HG02970 (cell line): ENCODE data around the gene SLC45A2.
"Not testable (repeated sequence)": the region's sequence is repeated elsewhere in the genome, so short reads cannot be mapped to it uniquely, and the experiment has no call there.

ENCODE experiments used
- ATAC-seq: cut with Tn5 transposase; IDR thresholded peaks from one replicate; pipeline ENCODE4 v1.9.1; 2021; ENCODE audit warnings: mild to moderate bottlenecking, moderate library complexity, moderate number of reproducible peaks; ENCODE audit not compliant: unreplicated experiment, low FRiP score

Gene SLC45A2

DNA sequence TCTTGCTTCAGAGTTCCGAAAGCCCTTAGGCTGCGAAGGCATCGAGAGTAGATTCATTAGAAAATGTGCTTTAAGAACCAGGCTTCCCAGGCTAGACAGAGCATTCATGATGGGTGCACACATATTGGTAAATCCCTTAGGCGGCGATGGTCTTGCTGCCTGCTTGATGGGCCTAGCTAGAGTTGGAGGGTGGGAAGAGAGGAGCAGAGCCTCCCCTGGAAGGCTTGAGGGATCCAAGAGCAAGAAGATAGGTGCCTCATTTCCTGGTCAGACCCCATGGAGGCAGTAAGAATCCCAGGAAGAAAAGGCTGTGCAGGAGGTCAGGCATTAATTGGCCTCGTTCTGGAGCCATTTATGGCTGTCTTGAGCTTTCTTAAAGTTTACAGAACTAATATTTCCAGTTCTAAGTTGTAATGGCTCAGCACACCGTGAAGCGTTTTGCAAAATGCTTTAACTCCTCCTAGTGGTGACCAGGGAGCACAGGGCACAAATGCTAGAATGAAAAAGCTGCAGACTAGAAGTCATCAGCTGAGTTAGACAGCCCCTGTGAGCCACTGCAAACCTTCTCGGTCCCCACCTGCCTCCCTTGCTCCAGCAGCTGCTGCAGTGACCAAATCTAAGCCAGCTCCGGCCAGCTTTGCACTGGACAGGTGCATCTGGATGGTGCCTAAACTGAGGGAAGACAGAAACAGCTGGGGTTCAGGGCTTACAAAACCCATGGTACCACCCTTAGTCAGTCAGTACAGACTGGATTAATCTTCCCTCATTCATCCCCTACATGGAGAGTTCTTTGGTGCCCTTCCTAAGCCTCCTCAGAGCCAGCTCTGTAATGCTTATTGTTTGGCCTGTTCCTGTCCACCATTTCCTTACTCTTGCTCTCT, 14.7 kb downstream of the SLC45A2 start:
- no peak for ATAC-seq

DNA sequence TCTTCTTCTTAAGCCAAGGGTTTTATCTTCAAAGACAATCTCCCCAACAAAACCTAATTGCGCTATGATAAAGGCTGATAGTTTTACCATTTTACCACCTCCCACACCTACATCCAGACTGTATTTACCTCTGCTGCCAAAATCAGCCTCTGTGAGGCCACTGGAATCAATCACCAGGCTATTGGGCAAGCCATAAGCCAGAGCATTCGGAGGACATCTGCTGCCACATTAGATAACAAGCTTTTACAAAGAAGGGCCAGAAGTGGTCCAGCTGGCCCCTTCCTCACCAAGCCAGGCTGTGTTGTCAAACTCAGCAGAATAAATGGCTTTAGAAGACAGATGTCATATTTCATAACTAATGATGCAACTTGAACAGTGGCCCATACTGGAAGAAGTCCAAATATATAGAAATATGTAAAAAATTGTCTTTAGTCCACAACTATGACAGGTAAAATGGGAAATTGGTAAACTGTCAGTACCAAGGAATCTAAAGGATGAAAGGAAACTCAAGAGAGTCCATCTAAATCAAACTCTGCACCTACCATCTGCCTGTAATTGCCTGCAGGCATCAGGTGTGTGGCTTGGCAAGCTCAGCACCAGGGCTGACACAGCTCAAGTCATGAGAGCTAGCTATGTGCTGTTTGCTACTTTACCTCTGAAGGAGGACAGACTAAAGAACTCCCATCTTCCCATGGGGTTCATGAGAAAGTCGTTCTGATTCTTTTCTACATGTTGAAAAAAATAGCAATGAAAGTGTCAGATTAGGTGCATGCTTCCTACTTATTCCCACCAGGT, 16.1 kb downstream of the SLC45A2 start:
- ATAC-seq: no peak

DNA sequence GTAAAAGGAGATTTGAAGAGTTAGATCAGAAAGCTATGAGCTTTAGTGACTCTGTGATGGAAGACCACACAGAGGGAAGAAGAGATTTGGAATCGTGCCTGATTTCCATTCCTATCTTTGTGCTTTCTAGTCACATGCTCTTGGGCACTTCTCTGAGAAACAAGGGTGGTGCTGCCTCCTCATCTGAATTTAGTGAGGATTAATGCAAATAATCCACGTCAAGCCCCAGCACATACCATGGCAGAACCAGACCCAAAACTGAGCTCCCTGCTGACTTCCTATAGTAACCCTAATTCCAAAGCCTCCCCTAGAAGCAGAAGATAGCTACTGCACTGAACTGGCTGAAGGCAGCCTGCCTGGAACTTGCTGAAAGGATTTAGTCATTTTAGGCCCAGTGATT, 17.7 kb downstream of the SLC45A2 start:
- ATAC-seq: no peak

DNA sequence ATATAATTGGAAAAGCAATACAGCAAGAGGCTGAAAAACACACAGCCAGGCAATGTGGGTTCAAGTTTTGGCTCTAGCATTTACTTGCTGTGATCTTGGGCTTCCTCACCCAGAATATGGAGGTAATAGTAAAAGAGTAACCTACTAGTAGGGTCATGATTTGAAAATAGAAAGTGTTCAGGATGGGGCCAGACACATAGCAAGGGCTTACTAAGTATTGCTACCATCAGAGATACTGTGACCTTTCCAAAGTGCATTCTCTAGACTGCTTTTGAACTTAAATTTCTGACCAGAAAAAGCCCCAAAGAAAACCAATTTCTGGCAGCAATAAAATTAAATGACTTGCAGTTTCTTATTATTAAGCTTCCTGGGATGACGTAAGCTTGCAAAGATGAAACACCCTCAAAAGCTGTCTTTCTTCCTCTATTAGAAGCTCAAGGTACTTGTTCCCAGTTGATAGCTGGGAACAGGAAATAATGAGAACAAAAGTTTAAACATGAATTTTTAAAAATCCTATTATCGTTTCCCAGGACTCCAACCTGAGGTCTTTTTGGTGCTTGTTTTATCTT, 20.3 kb downstream of the SLC45A2 start:
- no peak for ATAC-seq

DNA sequence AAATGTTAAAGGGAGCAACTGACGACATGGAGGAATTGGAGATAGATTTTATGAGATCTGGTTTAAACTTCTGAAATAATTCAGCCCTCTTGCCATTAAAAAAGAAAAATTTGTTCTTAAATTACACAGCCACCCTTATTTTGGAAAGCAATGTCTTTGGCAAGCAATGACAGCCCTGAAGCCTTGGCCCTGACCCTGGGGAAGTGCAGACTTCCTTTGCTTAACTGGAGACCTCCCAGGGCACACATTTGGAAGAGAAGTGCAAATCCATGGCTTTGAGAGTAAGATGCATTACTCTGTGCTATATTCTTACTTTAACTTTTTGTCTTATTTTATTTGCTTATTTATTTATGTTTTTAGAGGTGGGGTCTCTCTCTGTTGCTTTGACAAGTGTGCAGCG, 26.3 kb downstream of the SLC45A2 start:
- ATAC-seq: no peak

DNA sequence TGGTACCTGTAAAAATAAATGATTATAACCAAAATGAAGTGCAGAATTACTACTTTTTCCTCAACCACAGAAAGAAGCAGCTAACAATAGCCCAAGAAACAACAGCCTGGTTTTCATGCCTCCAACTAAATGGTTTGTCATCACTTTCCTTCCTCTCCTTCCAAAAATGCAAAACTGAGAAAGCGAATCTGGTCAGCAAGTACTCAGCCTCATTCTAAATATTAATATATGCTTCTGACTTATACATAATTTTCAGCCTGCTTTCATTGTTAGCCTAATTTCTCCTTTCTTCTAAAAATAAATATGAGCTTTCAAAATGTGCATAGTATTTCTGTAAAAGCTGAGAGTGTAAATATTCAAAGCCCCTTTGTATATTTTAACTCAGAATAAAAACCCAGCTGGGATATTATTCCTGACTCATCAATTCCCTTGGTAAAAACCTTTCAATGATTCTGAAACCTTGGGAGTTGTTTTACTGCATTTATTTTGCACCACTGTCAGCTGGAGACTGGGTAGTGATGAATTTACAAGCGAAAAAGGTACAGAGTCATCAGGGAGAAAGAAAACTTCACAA, 26.8 kb downstream of the SLC45A2 start:
- no peak for ATAC-seq

DNA sequence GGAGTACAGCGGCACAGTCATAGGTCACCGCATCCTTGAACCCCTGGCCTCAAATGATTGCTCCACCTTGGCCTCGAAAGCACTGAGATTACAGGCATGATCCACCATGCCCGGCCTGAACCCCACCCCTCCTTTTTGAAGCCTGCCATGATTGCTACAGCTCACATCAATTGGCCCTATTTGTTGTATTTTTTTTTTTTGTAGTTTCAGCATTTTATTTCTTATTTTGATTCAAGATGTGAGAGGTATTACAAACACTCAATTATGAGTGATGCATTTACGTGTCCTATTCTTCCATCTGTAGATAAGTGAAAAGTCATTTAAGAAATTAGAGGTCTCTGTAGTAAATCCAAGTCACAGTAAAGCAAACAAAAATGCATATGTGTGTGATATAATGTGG, 32.3 kb downstream of the SLC45A2 start:
- not testable (repeated sequence) for ATAC-seq

DNA sequence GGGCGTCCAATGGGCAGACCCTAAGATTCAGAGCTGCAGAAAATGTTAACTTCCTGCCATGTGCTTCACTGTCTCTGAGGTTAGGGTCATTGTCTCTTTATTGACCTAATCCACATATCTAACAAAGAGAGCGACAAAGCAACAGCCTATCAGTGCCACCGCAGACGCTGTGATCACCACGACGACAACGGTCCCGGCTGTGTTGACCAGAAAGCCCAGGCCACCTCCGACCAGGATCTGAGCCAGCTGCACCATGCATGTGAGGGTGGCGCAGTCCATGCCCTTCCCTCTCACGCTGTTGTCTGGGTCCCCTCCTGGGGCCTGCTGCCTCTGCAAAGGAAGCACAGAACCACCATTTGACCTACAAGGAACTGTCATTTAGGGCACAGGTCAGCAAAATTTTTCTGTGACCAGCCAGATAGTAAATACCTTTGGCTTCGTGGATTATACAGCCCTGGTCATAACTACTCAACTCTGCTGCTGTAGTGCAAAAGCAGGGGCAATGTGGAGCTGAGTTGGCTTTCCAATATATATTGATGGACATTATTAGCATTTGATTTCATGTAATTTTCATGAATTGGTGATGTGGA, 39.9 kb downstream of the SLC45A2 start:
- no peak for ATAC-seq

DNA sequence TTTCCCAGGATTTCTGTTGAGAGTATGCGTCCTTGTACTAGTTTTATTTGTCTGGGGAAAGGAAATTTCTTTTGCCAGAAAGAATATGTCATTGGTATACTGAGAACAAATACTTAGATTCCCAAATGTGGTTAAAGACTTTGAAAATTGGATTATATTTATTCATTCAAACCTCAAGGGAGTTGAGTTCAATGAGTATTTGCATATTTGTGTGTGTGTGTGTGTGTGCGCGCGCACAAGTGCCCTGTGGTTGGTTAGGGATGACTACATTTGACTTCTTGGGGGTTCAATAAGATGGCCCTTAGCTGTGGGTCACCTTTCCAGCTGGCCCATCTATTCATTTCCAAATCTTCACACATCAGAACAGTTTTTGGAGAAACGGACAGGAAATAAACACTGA, 43.4 kb downstream of the SLC45A2 start:
- ATAC-seq: no peak

DNA sequence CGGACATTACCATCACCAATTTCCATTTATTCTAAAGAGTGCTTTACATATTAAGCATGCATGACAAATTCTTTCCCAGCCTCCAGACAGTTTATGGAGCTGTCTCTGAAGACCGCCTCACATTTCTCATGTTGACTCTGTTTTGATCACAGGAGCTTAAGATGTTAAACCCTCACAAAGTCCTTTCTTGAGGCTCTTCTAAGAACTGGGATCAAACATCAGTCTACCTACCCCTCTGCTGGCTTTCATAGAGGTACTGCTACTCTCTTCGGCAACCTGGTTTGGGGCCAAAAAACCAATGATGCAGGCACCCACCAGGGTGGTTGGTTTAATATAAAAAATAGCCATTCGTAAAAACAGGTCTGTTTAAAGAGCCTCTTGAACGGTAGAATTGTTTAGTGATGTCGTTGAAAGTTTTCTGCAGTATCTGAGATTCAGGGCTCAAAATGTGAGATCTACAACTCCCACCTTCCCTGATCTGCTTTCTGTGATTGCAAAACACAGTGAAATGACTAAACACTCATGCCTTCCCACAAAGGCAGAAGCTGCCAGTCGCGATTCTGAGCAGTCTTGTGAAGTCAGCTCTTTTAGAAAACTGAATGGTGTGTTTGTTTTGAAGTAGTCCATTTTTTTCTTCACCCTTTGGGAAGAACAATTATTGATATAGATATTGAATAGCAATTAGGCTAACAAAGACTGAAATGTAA, 44.8 kb downstream of the SLC45A2 start:
- no peak for ATAC-seq

DNA sequence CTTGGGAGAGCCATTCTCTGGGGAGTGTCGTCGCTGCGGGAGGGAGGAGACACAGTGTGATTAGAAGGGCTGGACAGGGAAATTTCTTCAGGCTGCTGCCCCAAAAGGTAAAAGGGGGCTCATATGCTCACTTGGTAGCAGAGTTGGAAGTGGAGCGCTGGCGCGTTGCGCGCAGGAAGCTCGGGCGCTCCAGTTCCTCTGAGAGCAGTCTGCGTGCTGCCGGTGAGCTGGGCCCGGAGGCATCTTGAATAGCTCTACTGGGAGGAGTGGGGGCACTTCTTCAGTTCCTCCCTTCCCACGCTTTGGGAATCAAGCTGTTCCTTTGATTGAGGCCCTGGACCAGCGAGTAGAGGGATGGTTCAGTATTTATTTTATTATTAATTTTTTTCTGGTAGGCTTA, 45.6 kb downstream of the SLC45A2 start:
- ATAC-seq: no peak

DNA sequence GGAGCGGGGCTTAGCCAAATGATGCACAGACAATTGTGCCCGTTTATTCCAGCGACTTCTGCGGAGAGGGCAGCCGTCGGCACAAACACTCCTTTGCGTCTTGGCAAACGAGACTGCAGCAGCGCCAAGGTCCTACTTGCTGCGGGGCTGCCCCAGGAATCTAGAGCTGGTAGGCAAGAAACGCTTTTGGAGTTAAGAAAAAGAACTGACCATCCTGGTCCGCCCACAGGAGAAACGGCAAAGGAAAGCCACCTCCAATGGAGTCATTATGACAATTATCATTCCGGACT, 46.0 kb downstream of the SLC45A2 start:
- no peak for ATAC-seq

DNA sequence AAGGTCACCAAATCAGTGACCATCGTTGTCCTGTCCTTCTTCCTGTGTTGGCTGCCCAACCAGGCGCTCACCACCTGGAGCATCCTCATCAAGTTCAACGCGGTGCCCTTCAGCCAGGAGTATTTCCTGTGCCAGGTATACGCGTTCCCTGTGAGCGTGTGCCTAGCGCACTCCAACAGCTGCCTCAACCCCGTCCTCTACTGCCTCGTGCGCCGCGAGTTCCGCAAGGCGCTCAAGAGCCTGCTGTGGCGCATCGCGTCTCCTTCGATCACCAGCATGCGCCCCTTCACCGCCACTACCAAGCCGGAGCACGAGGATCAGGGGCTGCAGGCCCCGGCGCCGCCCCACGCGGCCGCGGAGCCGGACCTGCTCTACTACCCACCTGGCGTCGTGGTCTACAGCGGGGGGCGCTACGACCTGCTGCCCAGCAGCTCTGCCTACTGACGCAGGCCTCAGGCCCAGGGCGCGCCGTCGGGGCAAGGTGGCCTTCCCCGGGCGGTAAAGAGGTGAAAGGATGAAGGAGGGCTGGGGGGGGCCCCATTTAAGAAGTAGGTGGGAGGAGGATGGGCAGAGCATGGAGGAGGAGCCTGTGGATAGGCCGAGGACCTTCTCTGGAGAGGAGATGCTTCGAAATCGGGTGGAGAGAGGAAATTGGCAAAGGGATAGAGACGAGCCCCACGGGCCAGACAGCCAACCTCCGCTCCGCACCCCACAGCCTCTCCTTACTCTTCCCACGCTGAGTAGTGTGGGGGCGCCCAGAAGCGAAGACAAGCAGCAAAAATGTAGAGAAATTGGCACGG, 46.6 kb downstream of the SLC45A2 start:
- no peak for ATAC-seq

DNA sequence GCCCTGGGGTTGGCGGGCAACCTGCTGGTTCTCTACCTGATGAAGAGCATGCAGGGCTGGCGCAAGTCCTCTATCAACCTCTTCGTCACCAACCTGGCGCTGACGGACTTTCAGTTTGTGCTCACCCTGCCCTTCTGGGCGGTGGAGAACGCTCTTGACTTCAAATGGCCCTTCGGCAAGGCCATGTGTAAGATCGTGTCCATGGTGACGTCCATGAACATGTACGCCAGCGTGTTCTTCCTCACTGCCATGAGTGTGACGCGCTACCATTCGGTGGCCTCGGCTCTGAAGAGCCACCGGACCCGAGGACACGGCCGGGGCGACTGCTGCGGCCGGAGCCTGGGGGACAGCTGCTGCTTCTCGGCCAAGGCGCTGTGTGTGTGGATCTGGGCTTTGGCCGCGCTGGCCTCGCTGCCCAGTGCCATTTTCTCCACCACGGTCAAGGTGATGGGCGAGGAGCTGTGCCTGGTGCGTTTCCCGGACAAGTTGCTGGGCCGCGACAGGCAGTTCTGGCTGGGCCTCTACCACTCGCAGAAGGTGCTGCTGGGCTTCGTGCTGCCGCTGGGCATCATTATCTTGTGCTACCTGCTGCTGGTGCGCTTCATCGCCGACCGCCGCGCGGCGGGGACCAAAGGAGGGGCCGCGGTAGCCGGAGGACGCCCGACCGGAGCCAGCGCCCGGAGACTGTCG, 47.3 kb downstream of the SLC45A2 start:
- ATAC-seq: no peak

DNA sequence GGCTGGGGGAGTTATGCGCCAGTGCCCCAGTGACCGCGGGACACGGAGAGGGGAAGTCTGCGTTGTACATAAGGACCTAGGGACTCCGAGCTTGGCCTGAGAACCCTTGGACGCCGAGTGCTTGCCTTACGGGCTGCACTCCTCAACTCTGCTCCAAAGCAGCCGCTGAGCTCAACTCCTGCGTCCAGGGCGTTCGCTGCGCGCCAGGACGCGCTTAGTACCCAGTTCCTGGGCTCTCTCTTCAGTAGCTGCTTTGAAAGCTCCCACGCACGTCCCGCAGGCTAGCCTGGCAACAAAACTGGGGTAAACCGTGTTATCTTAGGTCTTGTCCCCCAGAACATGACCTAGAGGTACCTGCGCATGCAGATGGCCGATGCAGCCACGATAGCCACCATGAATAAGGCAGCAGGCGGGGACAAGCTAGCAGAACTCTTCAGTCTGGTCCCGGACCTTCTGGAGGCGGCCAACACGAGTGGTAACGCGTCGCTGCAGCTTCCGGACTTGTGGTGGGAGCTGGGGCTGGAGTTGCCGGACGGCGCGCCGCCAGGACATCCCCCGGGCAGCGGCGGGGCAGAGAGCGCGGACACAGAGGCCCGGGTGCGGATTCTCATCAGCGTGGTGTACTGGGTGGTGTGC, 48.0 kb downstream of the SLC45A2 start, which contains the start of gene RXFP3:
Gene RXFP3 (plus strand): TSS at position 6 of the 636 bp plus-strand sequence. CDS start 355 bp downstream, at position 361.
- ATAC-seq: no peak

DNA sequence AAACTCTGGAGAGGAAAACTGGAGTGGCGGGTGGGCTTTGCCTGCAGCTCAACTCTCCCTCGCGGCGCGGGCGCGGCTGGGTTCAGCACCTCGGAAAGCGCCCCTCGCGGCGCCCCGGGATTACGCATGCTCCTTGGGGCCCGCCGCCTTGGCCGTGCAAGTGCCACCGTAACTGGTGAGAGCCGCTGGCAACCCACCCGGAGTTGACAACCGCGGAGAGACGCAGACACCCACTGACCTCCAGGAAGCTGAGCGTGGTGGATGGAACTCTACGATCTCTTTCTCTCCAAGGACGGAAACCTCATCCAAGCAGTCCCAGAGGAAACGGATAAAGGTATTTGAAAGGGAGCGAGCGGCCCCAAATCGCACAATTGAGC, 48.5 kb downstream of the SLC45A2 start:
- ATAC-seq: no peak

DNA sequence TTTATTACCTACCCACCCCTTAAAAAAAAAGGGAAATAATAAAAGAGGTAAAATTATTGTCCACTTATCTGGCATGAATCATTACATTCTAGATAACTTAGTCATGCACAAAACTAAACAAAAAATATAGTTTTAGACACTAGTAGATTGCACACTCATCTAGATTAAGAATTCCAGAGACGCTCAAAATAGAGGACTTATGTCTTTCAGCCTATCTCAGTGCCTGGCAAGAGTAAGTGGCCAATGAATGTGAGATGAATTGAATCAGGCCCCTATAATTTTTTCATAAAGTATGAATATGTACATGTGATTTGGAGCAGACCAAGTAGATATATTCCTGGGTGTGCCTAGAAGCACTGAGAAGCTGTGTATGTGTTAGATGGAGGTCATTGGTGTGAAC, 50.3 kb downstream of the SLC45A2 start:
- ATAC-seq: no peak

DNA sequence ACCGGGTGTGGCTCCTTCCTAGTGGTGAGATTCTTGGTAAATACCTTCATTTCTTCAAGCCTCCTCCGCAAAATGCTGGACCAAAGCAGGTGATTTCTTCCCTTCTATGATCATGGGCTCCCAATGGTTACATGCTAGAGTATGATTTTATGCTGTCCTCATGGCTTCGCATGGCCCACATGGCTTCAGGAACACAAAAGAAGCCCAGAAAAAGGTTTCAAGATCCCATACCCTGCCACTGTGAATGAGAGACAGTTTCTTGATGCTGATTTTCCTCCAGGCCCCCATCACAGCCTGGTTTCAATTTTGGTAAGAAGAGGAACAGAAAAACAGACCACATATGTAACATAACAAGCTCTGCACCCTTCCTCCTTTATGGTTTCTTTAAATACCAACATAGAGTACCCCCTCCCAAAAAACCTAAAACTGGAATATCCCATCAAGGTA, 50.7 kb downstream of the SLC45A2 start:
- peak; percentile 71 for ATAC-seq
